ENCODE measurements around the gene KCNIP1.
"Not testable (repeated sequence)": the region's sequence is repeated elsewhere in the genome, so short reads cannot be mapped to it uniquely, and the experiment has no call there.

KCNIP1 gene

DNA sequence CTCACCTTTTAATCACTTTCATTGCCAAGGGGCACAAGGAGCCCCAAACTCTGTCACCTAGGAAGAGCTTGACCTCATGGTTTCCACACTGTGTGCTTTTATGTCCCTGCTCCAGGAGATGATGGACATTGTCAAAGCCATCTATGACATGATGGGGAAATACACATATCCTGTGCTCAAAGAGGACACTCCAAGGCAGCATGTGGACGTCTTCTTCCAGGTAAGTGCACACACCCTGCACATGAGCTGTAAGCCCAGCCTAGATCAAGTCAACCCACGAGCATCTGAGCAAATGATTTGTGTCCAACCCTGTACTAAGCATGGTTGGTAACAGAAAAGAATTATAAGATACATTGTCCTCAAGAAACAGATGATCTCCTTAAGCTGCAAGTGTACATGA is 228.9 kb downstream of the KCNIP1 start:
- no peak for DNase-seq

GRCh38 chr5:170736966-170737365 is 233.1 kb downstream of the KCNIP1 start:
- DNase-seq, result no peak

GRCh38 chr5:170737591-170737990 is 233.8 kb downstream of the KCNIP1 start:
- no peak for DNase-seq

GRCh38 chr5:170738840-170739239 is 235.0 kb downstream of the KCNIP1 start:
- DNase-seq, result no peak

DNA sequence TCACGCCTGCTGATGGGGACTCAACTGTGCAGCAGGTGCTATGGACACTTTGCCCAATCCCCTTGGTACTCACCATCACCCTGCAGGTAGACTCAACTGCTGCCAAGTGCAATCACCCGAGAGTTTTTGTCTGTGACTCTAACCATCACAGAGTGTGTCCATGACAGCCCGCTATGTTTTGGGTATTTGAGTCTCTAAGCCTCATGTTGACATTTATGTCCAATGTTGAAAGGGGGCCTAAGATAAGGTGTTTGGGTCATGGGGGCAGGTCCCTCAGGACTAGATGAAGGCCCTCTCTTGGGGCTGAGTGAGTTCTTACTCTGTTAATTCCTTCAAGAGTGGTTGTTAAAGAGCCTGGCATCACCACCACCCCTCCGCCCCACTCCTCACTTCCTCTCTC is 235.6 kb downstream of the KCNIP1 start:
- DNase-seq, result no peak

DNA sequence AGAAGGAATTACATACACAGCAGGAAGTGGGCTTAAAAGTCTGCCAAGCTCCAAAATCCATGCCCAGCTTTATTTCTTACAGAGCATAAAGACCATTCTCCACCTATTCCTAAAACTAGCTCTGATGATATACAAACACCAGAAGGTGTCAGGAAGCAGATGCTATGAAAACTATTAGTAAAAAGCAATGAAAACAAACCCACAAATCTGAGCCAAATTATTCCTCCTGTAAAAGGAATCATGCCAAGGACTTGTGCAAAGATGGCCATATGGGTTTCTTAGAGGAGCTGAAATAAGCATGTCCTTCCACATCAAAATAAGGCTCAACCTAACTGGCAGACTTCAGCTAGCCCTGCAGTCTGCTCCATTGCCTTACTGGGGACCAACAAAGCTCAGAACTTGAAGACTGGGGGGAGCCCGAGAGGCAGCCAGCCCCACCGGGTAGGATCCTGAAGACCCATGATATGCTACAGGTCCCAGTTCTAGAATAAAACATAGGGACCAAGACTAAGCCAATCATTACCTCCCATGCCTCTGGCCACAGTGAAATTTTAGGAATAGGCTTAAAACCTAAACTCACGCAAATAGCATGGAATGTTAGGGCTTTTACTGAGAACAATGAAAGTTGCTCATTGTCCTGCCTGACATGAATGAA is 236.9 kb downstream of the KCNIP1 start:
- no peak for DNase-seq

- no peak for DNase-seq
Observed at GRCh38 chr5:170741801-170742200, 238.0 kb downstream of the KCNIP1 start.

DNA sequence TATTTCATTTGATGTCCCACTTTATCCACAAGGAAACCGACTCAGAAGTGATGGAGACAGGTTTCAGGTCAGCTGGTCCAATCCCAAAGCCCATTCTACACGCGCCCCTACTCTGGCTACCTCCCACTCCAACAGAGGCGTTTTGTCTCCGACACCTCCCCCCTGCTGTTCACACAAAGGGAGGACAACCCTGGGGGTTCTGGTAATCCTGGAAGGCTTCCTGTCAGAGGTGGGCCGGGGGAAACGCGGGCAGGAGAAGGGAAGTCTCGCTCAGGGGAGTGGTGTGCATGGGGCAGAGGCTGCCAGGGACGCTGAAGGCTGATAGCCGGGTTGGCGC is 240.0 kb downstream of the KCNIP1 start:
- no peak for DNase-seq

- no peak for DNase-seq
Observed at GRCh38 chr5:170745481-170746071, 241.8 kb downstream of the KCNIP1 start.

DNA sequence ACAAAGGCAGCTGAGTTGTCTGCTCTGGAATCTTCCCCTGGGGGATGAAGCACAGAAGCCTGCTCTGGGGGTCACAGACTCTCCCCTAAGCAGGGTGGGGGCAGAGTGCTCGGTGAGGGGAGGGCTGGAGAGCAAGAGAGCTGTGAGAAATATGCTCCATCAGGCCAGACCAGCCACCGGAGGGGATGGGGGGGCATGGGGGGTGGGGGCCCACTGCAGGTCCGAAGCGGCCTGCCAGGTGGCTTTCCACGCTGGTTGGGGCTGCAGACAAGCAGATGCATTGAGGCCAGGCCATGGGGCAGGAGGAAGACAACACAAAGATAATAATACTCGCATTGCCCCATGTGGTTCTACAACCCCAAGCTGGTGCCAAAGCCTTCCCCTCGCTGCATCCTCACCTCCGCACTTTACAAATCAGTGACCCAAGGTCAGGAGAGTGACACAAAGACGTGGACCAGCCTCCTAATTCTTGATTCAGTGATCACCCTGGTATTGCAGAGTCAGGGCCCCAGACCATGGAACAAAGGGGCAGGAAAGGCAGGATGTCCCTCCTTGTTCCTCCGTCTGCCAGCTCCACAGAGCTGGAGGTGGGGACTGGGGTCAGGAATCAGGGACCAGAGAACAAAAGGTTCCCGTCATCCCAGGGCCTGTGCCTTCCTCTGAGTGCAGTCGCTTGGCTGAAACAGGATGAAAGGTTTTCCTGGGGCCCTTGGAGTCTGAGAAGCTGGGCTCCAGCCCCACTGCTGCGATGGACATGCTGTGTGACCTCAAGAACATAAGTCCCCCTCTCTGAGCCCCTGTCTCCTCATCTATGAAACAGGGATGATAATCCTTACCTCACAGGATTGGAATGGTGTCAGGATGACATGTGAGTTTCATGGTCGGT is 242.5 kb downstream of the KCNIP1 start:
- no peak for DNase-seq

DNA sequence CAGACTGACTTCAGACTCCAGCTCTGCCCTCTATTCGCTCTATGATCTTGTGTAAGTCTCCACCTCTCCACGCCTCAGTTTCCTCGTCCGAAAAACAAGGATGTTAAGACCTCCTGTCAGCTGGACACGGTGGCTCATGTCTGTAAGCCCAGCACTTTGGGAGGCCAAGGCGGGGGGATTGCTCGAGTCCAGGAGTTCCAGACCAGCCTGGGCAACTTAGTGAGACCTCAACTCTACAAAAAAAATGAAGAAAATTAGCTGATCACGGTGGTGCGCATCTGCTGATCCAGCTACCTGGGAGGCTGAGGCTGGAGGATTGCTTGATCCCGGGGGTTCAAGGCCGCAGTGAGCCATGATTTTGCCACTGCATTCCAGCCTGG is 243.1 kb downstream of the KCNIP1 start:
- no peak for DNase-seq

DNA sequence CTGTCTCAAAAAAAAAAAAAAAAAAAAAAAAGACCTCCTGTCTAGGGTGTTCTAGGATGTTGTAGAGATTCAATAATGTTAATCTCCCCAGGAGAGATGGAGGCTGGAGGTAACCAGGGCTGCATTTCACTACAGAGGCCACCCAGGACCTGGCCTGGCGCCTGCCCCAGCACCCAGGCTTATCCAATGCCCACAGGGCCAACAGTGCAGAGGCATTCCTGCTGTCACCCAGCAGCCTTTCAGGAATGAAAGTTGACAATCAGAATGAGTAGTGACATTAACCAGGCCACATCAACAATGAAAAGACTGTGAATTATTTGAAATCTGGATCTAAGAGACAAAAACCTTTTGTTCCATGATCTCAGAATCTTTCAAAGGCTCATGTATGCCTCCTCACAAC is 243.5 kb downstream of the KCNIP1 start:
- no peak for DNase-seq

- no peak for DNase-seq
Observed at GRCh38 chr5:170747851-170748250, 244.0 kb downstream of the KCNIP1 start.

GRCh38 chr5:170748951-170749471 is 245.2 kb downstream of the KCNIP1 start:
- no peak for DNase-seq

DNA sequence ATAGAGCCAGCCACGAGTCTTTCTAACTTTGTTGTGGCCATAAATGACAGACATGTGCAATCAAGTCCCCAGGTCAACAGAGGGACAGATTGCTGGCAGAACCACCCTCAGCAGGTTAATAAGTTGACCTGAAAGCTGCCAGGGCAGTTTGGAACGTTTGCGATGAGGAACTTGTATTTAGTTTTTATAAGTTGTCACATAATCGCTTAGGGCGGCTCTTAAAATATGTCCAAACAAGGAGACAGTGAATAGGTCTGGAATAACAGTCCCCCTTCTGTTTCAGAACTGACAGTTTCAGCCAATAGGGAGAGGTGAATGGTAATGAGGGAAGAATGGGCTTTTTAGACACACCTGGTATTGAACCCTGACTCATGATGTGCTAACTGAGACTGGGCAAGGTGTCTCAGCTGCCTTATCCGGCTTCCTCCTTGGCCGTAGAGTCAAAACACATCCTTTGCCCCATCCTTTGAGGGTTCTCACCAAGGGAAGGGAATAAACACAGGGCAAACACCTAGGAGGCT is 246.2 kb downstream of the KCNIP1 start:
- DNase-seq, result no peak

DNA sequence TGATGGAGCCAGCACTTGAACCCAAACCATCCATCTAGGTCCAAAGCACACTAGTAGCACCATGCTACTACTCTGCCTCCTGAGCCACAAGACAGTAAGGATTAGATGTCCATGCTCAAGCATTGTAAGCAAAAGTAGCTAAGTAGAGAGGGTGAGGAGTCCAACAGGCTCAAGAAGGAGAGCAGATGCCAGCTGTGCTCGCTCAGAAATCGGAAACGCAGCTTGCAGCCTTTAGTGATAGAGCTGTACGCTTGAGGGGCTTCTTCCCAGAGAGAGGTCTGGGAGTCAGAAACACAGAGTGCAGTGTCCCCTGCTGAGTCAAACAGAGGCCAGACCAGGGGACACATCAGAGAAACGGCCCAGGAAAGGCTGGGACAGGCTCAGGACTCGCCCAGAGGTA is 247.0 kb downstream of the KCNIP1 start:
- no peak for DNase-seq

DNA sequence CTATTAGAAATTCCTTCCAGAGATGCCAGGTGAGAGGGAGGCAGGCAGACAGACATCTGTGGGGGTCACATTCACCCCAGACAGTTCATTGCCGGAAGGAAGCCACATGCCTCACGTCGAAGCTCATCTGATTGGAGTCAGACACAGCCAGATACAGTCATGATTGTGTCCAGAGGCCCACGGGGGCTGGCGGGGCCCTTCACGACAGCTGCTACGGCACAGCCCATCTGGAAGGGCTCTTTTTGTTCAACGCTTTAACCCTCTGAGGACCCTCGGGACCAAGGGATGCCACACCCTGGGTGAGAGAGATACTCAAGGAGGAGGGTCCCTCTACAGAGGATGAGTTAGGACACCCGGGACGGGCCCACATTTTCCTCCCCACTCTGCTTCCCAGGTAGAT is 247.8 kb downstream of the KCNIP1 start:
- DNase-seq, result no peak

DNA sequence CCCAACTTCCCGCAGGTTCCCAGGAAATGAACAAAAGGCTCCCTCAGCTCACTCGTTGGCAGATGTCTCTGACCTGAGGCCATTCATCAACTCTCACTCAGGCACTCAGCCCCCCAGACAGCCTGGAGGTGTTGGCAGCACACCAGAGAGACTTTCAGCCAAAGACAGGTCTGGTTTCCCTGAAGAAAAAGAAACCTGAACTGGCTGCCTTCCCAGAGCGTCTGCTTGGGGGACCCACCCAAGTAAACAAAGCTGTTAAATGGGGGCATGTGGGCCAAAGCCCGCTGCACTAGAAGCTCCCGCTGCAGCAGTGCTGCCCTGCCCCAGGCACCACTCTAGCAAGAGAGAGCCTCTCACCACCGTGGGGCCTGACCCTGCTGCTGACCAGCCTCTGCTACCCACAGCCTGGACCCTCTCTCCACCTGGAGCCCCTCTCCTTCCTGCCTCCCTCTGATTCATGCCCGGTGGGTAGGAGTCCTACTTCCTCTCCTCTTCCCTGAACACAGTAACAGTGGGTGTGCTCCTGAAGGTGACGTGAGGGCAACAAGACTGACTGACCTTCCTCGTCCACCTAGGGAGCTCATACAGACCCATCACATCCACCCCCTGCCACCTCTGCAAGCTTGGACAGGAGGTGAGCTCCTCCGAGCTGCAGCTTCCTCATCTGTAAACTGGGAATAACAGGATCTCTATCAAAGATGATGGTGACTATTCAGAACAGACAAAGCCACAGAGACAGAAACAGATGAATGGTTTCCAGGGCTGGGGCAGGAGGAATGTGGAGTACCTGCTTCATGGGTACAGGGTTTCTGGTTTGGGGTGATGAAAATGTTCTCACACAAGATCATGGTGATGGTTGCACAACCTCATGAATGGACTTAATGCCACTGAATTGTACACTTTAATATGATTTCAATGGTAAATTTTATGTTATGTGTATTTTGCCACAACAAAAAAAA is 248.7 kb downstream of the KCNIP1 start:
- DNase-seq, result no peak

DNA sequence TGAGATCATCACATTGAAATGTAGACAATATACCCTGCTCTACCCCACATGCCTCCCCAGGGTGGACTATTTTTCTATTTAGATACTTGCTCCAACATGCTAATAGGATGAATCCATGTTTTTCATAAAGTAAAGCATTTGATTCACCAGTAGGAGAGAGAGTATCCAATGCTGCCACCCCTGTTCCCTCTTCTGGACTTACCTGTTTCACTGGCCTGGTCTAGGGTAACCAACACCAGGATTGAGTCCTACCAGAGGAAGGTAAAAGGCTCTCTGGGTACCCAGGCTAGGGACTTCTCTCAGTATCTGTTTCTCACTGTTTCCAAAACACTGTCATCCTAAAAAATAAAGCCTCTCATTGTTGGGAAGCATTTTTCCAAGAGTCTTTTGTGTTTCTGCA is 249.5 kb downstream of the KCNIP1 start:
- no peak for DNase-seq

- DNase-seq, result not testable (repeated sequence)
Observed at GRCh38 chr5:170754508-170754907, 250.7 kb downstream of the KCNIP1 start.

GRCh38 chr5:170755679-170756456 is 252.0 kb downstream of the KCNIP1 start:
- no peak for DNase-seq

- DNase-seq, result no peak
Observed at GRCh38 chr5:170756691-170757090, 252.9 kb downstream of the KCNIP1 start.

Data from hippocampal formation (tissue), 2 donors.